Measurements from ENCODE around the gene KDM4E. TPM values are rescaled to one million over a fixed set of nuclear protein-coding genes. Genes with fewer than 3 reads are reported as not detected.

The KDM4E gene
- polyA plus RNA-seq, 1 of the 3 experiments (the other 2 are of a cell fraction), result 0.02 TPM

GRCh38 chr11:95057959-95058358 lies 32.9 kb downstream of the KDM4E start:
- TF ChIP-seq EP300 (IDR thresholded peaks at IDR 0.05; ENCODE audit: borderline replicate concordance in 1 of 2, low read depth in 1 of 2, low read length in 1 of 2), result no peak
- no peak for TF ChIP-seq ZBTB33 (IDR thresholded peaks at IDR 0.05; ENCODE audit: borderline replicate concordance, low read depth)
- no peak for TF ChIP-seq PBX3 (IDR thresholded peaks at IDR 0.05)
- no peak for TF ChIP-seq FOXJ3 (CRISPR knock-in tag; IDR thresholded peaks at IDR 0.05)
- TF ChIP-seq RCOR1 (IDR thresholded peaks at IDR 0.05; ENCODE audit: low read length), result no peak
- no peak for TF ChIP-seq NRF1 (IDR thresholded peaks at IDR 0.05; ENCODE audit: low read depth, low read length)
- no peak for TF ChIP-seq MXI1 (IDR thresholded peaks at IDR 0.05; ENCODE audit: low read depth, low read length)
- TF ChIP-seq USF2 (IDR thresholded peaks at IDR 0.05; ENCODE audit: borderline replicate concordance, low read depth, low read length), result no peak
- no peak for TF ChIP-seq CTCF (IDR thresholded peaks at IDR 0.05)
- TF ChIP-seq FOSL2 (IDR thresholded peaks at IDR 0.05; ENCODE audit: borderline replicate concordance, low read depth), result no peak
- TF ChIP-seq FOXM1 (IDR thresholded peaks at IDR 0.05; ENCODE audit: low read depth), result no peak
- TF ChIP-seq MEF2A (IDR thresholded peaks at IDR 0.05; ENCODE audit: borderline replicate concordance, low read depth), result no peak
- TF ChIP-seq EZH2phosphoT487 (IDR thresholded peaks at IDR 0.05; ENCODE audit: borderline replicate concordance, low read depth), result no peak
- no peak for TF ChIP-seq IRF3 (IDR thresholded peaks at IDR 0.05; ENCODE audit: low read depth, low read length)
- Histone ChIP-seq H3F3A (replicated peaks; ENCODE audit: insufficient read depth) (no peaks in the 10 kb centered on the region), H3K4me1 (ENCODE audit: control insufficient read depth in 1 of 2, insufficient read depth in 2 of 2, low read depth in 1 of 2, low read length in 1 of 2) (no peaks in the 10 kb centered on the region), H2AFZ (ENCODE audit: low read depth) (no peak overlapping the region), H3K9me2 (no peaks in the 10 kb centered on the region), H3K79me2 (ENCODE audit: insufficient read depth) (no peaks in the 10 kb centered on the region), H4K20me1 (ENCODE audit: insufficient read depth) (no peaks in the 10 kb centered on the region), H3K4me2 (no peak overlapping the region), H3K36me3 (replicated peaks in 1 of 2; ENCODE audit: control insufficient read depth in 1 of 2, insufficient read depth in 2 of 2, low read length in 1 of 2) (no peaks in the 10 kb centered on the region), H3K27me3 (ENCODE audit: insufficient read depth) (no peaks in the 10 kb centered on the region; the same call in 1 of the 2 replicates), H3K4me3 (ENCODE audit: low read depth in 2 of 2, low read length in 1 of 2) (no peak overlapping the region), H3K9ac (no peak overlapping the region), H3K27ac (ENCODE audit: low read depth in 2 of 2, low read length in 1 of 2) (no peak overlapping the region), H3K9me3 (no peaks in the 10 kb centered on the region)
- DNase-seq, result no peak
- ChIA-PET POLR2A (interaction anchor here (1.1 kb wide), 1 partner anchor 732 kb away, joined by 3 read pairs; the partner anchor contains the start of gene FAM76B), CTCF (interaction anchor here (0.9 kb wide), 1 partner anchor 9 kb away, joined by 3 read pairs; the partner anchor contains the start of gene SRSF8)
- WGBS (ENCODE audit: low lambda C conversion rate), result 90% methylated on average over 8 of the region's 8 CpGs

Data from SK-N-SH (cell line).